GM19372 (cell line): ENCODE measurements around the gene CUBN.
A peak's percentile ranks its signal among the peaks of the same experiment; 100 is the strongest.
"Not testable (repeated sequence)": the region's sequence is repeated elsewhere in the genome, so short reads cannot be mapped to it uniquely, and the experiment has no call there.

Experiments used
- ATAC-seq: cut with Tn5 transposase; IDR thresholded peaks from one replicate; pipeline ENCODE4 v1.9.1; 2021; ENCODE audit warnings: mild to moderate bottlenecking, low read depth, moderate library complexity; ENCODE audit not compliant: unreplicated experiment

CUBN gene

GRCh38 chr10:16848562-16849154 lies 281.0 kb downstream of the CUBN start:
- no peak for ATAC-seq

- ATAC-seq, result no peak
These were observed 282.0 kb downstream of the CUBN start for GRCh38 chr10:16847644-16848043.

- no peak for ATAC-seq
These were observed 284.4 kb downstream of the CUBN start for GRCh38 chr10:16845248-16845647.

- no peak for ATAC-seq
These were observed 286.2 kb downstream of the CUBN start for GRCh38 chr10:16843252-16843870.

- ATAC-seq, result no peak
These were observed 294.4 kb downstream of the CUBN start for GRCh38 chr10:16835228-16835627.

- no peak for ATAC-seq
These were observed 297.1 kb downstream of the CUBN start for GRCh38 chr10:16832351-16833080.

- ATAC-seq, result no peak
These were observed 300.9 kb downstream of the CUBN start for GRCh38 chr10:16828701-16829175.

- ATAC-seq, result peak; percentile 81
These were observed 301.5 kb downstream of the CUBN start for GRCh38 chr10:16828114-16828568.

- not testable (repeated sequence) for ATAC-seq
These were observed 302.1 kb downstream of the CUBN start for GRCh38 chr10:16827474-16827873.

- ATAC-seq, result no peak
These were observed 306.8 kb downstream of the CUBN start for GRCh38 chr10:16822726-16823360.

- ATAC-seq, result no peak
These were observed 307.6 kb downstream of the CUBN start for GRCh38 chr10:16822027-16822426.

GRCh38 chr10:16820421-16820820 lies 309.2 kb downstream of the CUBN start:
- ATAC-seq, result no peak

- no peak for ATAC-seq
These were observed 309.6 kb downstream of the CUBN start for GRCh38 chr10:16820018-16820417.

- ATAC-seq, result no peak
These were observed 310.2 kb downstream of the CUBN start for GRCh38 chr10:16819436-16819835.

GRCh38 chr10:16819026-16819425 lies 310.6 kb downstream of the CUBN start:
- no peak for ATAC-seq

- ATAC-seq, result peak; percentile 98
These were observed 312.2 kb downstream of the CUBN start, which contains the start of gene RSU1 for GRCh38 chr10:16817125-16818019. TSS of gene RSU1 (minus strand) at chr10:16817424. CDS start at chr10:16817081, 343 bp downstream.

- ATAC-seq, result no peak
These were observed 312.8 kb downstream of the CUBN start for GRCh38 chr10:16816830-16817124.

GRCh38 chr10:16816171-16816570 lies 313.4 kb downstream of the CUBN start:
- no peak for ATAC-seq

GRCh38 chr10:16814012-16814411 lies 315.6 kb downstream of the CUBN start:
- no peak for ATAC-seq

GRCh38 chr10:16812676-16813075 lies 316.9 kb downstream of the CUBN start:
- no peak for ATAC-seq
